Neural progenitor cell (in vitro differentiated cells): ENCODE data around the gene CEP290.

Source experiments
- EZH2 ChIP-seq: fragments of 200-600 bp; sonication (generic); IDR thresholded peaks from 2 replicates; pipeline ENCODE4 v1.6.1; 2017; ENCODE audit warnings: antibody characterized with exemption, mild to moderate bottlenecking, moderate library complexity
- EZH2phosphoT487 ChIP-seq: fragments of 200-600 bp; sonication (generic); IDR thresholded peaks from 2 replicates; pipeline ENCODE4 v1.6.1; 2017; ENCODE audit warnings: antibody characterized with exemption
- TF ChIP-seq, protein P1 (sequence below): fragments of 200-600 bp; sonication (generic); IDR thresholded peaks from 2 replicates; pipeline ENCODE4 v1.5.1; 2017; ENCODE audit warnings: antibody characterized with exemption, mild to moderate bottlenecking

DNA sequence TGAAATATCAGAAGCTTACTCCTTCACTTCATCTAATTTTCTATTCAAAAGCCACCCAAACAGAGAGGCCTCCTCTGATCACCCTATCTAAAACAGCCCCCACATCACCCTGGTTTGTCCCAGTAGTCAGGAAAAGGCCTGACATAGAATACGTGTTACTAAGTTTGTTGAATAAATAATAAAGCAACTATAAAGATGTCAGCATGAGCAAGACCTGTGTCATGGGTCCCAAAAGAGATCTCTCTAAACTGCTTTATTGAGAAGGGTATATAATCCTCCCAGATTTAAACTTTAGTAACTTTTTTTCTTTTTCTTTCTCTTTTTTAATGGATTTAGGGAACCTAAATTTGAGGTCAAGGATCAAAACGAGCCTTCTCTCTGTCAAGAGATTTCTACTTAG is 85.3 kb downstream of the CEP290 start:
- TF ChIP-seq, protein P1, sequence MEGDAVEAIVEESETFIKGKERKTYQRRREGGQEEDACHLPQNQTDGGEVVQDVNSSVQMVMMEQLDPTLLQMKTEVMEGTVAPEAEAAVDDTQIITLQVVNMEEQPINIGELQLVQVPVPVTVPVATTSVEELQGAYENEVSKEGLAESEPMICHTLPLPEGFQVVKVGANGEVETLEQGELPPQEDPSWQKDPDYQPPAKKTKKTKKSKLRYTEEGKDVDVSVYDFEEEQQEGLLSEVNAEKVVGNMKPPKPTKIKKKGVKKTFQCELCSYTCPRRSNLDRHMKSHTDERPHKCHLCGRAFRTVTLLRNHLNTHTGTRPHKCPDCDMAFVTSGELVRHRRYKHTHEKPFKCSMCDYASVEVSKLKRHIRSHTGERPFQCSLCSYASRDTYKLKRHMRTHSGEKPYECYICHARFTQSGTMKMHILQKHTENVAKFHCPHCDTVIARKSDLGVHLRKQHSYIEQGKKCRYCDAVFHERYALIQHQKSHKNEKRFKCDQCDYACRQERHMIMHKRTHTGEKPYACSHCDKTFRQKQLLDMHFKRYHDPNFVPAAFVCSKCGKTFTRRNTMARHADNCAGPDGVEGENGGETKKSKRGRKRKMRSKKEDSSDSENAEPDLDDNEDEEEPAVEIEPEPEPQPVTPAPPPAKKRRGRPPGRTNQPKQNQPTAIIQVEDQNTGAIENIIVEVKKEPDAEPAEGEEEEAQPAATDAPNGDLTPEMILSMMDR, result no peak
- TF ChIP-seq EZH2phosphoT487 (no peak), EZH2 (no peak)
